GM19025 (cell line): Measurements from ENCODE around the gene GCN1.
"Not testable (repeated sequence)": the region's sequence is repeated elsewhere in the genome, so short reads cannot be mapped to it uniquely, and the experiment has no call there.

ENCODE experiments used
- ATAC-seq: cut with Tn5 transposase; IDR thresholded peaks from one replicate; pipeline ENCODE4 v1.9.1; 2021; ENCODE audit warnings: mild to moderate bottlenecking, low read depth, moderate library complexity; ENCODE audit not compliant: unreplicated experiment

GCN1 gene

DNA sequence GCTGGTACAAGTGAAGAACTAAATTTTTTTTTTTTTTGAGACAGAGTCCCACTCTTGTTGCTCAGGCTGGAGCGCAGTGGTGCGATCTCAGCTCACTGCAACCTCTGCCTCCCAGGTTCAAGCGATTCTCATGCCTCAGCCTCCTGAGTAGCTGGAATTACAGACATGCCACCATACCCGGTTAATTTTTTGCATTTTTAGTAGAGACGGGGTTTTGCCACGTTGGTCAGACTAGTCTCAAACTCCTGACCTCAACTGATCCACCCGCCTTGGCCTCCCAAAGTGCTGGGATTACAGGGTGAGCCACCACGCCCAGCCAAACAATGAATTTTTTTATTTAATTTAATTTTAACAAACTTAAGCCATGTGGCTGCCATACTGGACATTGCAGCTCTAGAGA lies 1.2 kb downstream of the GCN1 start:
- not testable (repeated sequence) for ATAC-seq

GRCh38 chr12:120190985-120191480 lies 3.5 kb downstream of the GCN1 start:
- no peak for ATAC-seq

DNA sequence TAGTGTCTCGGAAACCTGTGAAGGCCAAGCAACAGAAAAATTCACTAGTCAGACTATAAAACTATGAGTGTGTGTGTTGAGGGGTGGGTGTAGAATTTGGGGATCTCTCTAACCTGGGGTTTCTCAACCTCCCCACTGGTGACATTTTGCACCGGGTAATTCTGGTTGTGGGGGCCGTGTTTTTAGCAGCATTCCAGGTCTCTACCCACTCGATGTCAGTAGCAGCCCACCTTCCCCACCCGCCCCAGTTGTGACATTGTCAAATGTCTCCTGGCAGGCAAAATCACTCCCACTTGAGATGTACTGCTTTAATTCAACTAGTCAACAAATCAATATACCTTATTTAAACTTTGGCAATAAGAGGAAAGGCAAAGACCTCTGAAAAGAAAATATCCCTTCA lies 4.1 kb downstream of the GCN1 start:
- no peak for ATAC-seq

DNA sequence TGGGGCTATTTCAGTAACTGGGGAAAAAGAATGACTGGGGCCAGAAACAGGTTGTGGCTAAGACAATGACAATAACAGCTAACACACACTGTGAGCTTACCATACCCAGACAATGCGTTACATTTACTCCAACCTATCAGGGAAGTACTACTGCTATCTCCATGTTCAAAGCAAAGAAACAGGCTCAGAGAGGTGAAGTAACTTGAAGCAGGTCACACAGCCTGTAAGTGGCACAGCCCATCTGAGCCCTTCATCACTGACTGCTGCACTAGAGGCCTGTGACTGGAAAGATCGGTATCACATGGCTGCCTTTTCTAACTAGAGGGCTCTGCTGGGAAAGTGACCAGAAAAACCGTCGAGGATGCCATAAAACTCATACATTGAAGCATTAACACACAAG lies 7.9 kb downstream of the GCN1 start:
- ATAC-seq, result no peak

DNA sequence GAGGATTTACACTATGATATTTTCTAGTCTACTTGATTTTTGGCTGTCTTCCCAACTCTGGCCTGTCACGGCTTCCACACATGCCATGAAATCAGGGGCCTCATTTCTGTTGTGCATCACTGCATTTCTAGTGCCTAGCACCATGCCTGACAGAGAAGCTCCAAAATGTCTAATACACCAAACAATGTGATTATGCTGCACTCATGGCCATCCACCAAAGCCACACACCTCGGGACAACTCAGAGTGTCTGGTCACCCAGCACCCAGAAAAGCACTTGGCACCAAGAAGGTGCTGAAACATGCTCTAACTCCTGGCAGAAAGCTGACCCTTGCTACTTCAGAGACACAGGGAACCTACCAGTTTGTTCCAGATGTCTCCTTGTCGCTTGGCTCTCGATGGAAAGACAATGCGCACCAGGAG lies 11.3 kb downstream of the GCN1 start:
- ATAC-seq, result no peak

GRCh38 chr12:120181991-120182631 lies 12.4 kb downstream of the GCN1 start:
- ATAC-seq, result no peak

GRCh38 chr12:120180975-120181374 lies 13.5 kb downstream of the GCN1 start:
- no peak for ATAC-seq

- ATAC-seq, result no peak
These were observed 19.0 kb downstream of the GCN1 start for GRCh38 chr12:120175537-120175936.

GRCh38 chr12:120175062-120175461 lies 19.5 kb downstream of the GCN1 start:
- no peak for ATAC-seq

- no peak for ATAC-seq
These were observed 22.5 kb downstream of the GCN1 start for GRCh38 chr12:120172053-120172452.

DNA sequence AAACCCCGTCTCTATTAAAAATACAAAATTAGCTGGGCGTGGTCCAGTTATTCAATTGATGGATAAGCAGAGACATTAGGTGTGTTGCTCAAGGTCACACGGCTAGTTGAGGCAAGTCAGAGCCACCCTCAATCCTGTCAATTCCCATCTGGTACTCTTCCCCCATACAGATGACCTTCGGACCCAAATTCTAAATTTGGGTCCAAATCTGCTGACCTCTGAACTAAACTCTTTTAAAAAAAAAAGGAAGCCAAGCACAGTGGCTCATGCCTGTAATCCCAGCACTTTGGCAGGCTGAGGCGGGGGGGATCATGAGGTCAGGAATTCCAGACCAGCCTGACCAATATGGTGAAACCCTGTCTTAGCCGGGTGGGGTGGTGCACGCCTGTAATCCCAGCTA lies 23.9 kb downstream of the GCN1 start:
- no peak for ATAC-seq

DNA sequence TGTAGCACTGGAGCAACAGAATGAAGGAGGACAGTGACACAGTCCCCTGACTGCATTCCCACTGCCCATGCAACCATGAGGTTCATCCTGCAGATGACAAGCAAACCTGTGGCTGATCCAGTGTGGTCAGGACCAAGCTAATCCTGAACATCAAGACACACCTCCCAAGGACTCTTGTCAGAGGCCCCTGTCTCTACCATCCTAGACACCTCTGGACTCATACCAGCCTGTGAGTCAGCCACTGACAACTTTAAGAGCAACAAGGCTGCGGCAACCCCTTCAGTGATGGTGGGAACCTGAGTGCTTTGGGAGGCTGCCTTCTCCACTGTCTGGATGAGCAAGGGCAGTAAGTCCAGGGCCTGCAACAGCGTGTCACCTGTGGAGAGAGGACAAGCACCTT lies 24.6 kb downstream of the GCN1 start:
- ATAC-seq, result no peak

- ATAC-seq, result no peak
These were observed 26.2 kb downstream of the GCN1 start for GRCh38 chr12:120168337-120168736.

GRCh38 chr12:120167529-120168095 lies 26.9 kb downstream of the GCN1 start:
- ATAC-seq, result no peak

DNA sequence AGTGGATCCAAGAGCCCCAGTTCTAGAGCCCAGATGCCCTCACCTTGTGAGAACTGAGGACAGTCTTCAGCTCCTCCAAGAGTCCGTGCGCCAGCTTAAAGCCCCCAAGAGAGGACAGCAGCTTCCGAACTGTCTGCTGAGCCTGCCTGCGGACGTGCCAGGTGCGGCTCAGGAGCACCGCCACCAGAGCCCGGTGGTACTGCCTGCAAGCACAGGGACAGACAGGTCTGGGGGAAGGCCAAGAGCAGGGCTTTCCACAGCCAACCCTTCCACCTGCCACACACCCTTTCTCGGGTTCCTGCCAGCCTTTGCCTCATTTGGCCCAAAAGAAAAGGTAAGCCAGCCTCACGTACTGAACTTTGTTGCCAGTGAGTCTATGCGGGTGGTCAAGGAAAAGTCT lies 30.2 kb downstream of the GCN1 start:
- no peak for ATAC-seq

DNA sequence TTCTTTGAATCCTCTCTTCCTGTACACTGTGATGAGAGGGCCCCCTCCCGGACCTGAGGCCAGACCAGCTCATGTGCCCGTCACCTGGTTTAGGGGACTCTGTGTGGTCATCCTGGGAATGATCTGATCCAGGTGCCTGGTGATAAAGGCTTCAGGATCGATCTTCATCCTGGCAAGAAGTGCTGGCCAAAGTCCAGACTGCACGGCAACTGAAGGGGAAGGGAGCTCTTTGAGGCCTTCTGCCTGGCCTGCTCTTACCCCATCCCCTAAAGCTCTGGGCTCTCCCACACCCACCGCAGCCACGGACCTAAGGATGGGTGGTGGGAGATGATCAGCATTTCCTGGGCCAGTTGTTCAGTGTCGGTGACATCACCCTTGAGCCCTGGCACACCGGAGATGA lies 31.8 kb downstream of the GCN1 start:
- ATAC-seq, result no peak

DNA sequence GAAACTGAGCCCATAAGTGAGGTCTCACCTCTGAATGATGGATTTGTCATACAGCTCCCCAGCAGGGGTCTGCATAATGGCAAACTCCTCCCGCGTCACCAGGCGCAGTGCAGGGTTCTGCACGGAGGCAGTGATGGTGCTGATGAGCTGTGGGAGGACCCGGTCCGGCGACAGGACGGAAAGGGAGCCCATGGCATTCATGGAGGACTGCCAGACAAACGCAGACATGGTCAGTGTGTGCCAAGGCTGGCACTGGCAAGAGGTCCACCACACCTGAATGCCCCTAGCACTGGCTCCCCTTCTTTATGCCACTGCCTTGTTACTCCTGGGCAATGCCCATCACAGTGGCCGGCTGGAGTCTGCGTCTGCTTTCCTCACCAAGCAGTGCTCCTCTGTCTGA lies 32.7 kb downstream of the GCN1 start:
- ATAC-seq, result no peak

DNA sequence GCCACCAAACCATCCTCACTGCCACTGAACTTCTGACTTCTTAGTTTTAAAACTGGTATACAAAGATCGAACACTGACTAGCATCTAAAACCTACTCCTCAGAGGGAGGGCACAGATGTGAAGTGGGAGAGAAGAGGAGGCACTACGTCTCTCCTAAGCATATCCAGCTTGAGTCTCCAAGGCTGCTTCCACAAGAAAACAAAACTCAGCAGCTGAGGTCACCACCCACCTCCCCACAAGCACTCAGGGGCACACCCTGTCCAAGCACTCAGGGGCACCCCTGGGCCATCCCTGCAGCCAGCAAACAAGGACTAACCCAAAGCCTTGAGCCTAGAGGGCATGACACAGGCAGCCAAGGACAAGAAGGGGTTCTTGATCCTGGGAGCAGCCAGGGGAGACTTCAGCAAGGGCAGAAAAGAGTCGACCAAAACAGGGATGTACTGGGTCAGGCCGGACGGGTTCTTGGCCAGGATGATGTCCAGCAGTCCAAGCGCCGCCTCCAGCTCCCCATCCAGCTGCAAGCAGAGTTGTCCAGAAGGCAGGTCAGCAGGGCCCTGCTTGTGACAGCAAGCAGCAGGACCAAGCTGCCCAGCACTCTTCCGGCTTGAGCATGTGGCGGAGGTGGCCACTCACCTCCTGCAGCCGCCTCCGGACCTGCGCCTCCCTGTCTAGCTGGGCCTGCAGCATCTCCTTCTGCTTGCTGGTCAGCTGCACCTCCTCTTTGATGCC lies 34.8 kb downstream of the GCN1 start:
- no peak for ATAC-seq

DNA sequence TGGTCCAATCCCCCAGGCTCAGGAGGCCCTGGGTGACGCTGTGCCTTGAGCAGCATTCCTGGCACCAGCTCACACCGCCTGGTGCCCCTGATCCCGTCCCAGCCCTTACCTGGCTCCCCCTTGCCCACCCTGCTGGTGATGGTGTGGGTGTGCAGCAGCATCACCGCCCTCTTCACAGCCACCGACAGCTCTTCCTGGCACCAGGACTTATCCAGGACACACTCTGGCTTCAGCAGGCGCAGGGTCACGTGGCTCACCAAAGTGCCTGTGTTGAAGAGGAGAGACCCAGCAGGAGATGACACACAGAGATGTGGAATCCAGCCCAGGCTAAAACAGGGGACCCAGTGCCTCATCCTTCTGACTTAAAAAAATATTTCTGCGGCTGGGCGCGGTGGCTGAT lies 36.2 kb downstream of the GCN1 start:
- ATAC-seq, result no peak

DNA sequence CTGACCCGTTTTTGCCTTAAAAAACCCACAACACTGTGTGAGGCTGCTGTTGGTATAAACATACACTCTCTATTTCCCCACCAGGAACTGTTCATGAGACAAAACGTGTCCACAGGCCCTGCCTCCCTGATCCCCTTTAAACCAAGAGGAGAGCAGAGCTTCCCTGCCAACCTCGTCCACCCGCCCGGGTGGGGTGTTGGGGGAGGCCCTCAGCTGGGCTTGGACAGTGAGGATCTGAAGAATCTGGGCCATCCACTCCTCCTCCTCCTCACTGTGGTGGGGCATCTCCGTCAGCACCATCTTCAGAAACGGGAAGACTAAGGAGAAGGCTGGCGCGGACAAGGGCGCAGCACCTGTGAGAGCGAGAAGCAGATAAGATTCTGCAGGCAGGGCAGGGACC lies 36.8 kb downstream of the GCN1 start:
- ATAC-seq, result no peak

- no peak for ATAC-seq
These were observed 37.9 kb downstream of the GCN1 start for GRCh38 chr12:120156315-120157259.
